NCI-H1092 (cell line): ENCODE data around the gene SLC6A17.

Experiments
- DNase-seq: peaks from one replicate; lab custom pipeline; 2025; lab: John Stamatoyannopoulos, UW

SLC6A17 gene

GRCh38 chr1:110174961-110175360 is 24.7 kb downstream of the SLC6A17 start:
- DNase-seq = no peak

- DNase-seq = peak; percentile 74
These were observed 26.1 kb downstream of the SLC6A17 start for GRCh38 chr1:110176299-110176956.

GRCh38 chr1:110177775-110178174 is 27.5 kb downstream of the SLC6A17 start:
- no peak for DNase-seq

GRCh38 chr1:110183642-110184167 is 33.4 kb downstream of the SLC6A17 start:
- DNase-seq = no peak

- no peak for DNase-seq
These were observed 34.2 kb downstream of the SLC6A17 start for GRCh38 chr1:110184446-110184845.

- peak; percentile 38 for DNase-seq
These were observed 34.9 kb downstream of the SLC6A17 start for GRCh38 chr1:110185181-110185580.

- DNase-seq = no peak
These were observed 36.3 kb downstream of the SLC6A17 start for GRCh38 chr1:110186558-110186957.

GRCh38 chr1:110187139-110187890 is 37.0 kb downstream of the SLC6A17 start:
- no peak for DNase-seq

- DNase-seq = no peak
These were observed 37.8 kb downstream of the SLC6A17 start for GRCh38 chr1:110188035-110188618.

- no peak for DNase-seq
These were observed 38.9 kb downstream of the SLC6A17 start for GRCh38 chr1:110189181-110189580.

- DNase-seq = peak; percentile 83
These were observed 40.1 kb downstream of the SLC6A17 start for GRCh38 chr1:110190282-110190929.

GRCh38 chr1:110192541-110192940 is 42.2 kb downstream of the SLC6A17 start:
- DNase-seq = no peak

GRCh38 chr1:110195196-110195595 is 44.9 kb downstream of the SLC6A17 start:
- no peak for DNase-seq

GRCh38 chr1:110196917-110197765 is 46.8 kb downstream of the SLC6A17 start:
- DNase-seq = peak; percentile 49

GRCh38 chr1:110197905-110198629 is 47.8 kb downstream of the SLC6A17 start:
- DNase-seq = no peak

- no peak for DNase-seq
These were observed 48.5 kb downstream of the SLC6A17 start for GRCh38 chr1:110198746-110199145.

- no peak for DNase-seq
These were observed 49.9 kb downstream of the SLC6A17 start for GRCh38 chr1:110200190-110200589.

GRCh38 chr1:110200666-110201065 is 50.4 kb downstream of the SLC6A17 start:
- DNase-seq = no peak

GRCh38 chr1:110201157-110201825 is 51.0 kb downstream of the SLC6A17 start:
- DNase-seq = no peak

- peak; percentile 65 for DNase-seq
These were observed 52.8 kb downstream of the SLC6A17 start for GRCh38 chr1:110203021-110203661.
